ENCODE data around the gene LARGE1.

GRCh38 chr22:33272180-33272579 lies 648.1 kb downstream of the LARGE1 start:
- TF ChIP-seq, protein P1, sequence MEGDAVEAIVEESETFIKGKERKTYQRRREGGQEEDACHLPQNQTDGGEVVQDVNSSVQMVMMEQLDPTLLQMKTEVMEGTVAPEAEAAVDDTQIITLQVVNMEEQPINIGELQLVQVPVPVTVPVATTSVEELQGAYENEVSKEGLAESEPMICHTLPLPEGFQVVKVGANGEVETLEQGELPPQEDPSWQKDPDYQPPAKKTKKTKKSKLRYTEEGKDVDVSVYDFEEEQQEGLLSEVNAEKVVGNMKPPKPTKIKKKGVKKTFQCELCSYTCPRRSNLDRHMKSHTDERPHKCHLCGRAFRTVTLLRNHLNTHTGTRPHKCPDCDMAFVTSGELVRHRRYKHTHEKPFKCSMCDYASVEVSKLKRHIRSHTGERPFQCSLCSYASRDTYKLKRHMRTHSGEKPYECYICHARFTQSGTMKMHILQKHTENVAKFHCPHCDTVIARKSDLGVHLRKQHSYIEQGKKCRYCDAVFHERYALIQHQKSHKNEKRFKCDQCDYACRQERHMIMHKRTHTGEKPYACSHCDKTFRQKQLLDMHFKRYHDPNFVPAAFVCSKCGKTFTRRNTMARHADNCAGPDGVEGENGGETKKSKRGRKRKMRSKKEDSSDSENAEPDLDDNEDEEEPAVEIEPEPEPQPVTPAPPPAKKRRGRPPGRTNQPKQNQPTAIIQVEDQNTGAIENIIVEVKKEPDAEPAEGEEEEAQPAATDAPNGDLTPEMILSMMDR (IDR thresholded peaks at IDR 0.05), result no peak
- TF ChIP-seq ZFX (IDR thresholded peaks at IDR 0.05; ENCODE audit: borderline replicate concordance), result no peak
